Natural killer cell treated with Interleukin-12 subunit alpha and Interleukin-12 subunit beta and Interleukin-15 and Interleukin-18, amount 100 ng/mL, for 72 hours (primary cell): ENCODE measurements around the gene CDADC1. TPM values are rescaled to one million over a fixed set of nuclear protein-coding genes. Genes with fewer than 3 reads are reported as not detected.
"Not testable (repeated sequence)": the region's sequence is repeated elsewhere in the genome, so short reads cannot be mapped to it uniquely, and the experiment has no call there.

Source experiments
- ATAC-seq, 2 donors: fragments of 150-1000 bp; cut with Tn5 transposase in 1 of 2; sonication (Bioruptor Pico), chemical (Tn5 transposase) in 1 of 2; 2 replicates each; pipeline ENCODE4 v1.10.0; 2021
- DNase-seq: peaks from one replicate; pipeline ENCODE4 v3.0.0; 2022; ENCODE audit warnings: low spot score
- H3K27ac Mint-ChIP-seq, 2 donors: 1 replicate in 1 of 2; 2 replicates in 1 of 2; pipeline ENCODE4 v1.8.0; 2022; ENCODE audit warnings: mixed read lengths in 2 of 2, mild to moderate bottlenecking in 1 of 2, moderate library complexity in 1 of 2
- H3K27me3 Mint-ChIP-seq, 2 donors: 1 replicate in 1 of 2; 2 replicates in 1 of 2; pipeline ENCODE4 v1.8.0; 2022; ENCODE audit warnings: mixed read lengths in 2 of 2
- H3K36me3 Mint-ChIP-seq: one replicate; pipeline ENCODE4 v1.8.0; 2022; ENCODE audit warnings: mixed read lengths
- H3K4me1 Mint-ChIP-seq, 2 donors: 1 replicate in 1 of 2; 2 replicates in 1 of 2; pipeline ENCODE4 v1.8.0; 2022; ENCODE audit warnings: low read depth in 2 of 2, mixed read lengths in 2 of 2, mild to moderate bottlenecking in 1 of 2
- H3K4me3 Mint-ChIP-seq: one replicate; pipeline ENCODE4 v1.8.0; 2022; ENCODE audit warnings: mixed read lengths
- H3K9me3 Mint-ChIP-seq: 2 replicates; pipeline ENCODE4 v1.8.0; 2022; ENCODE audit warnings: mixed read lengths
- total RNA-seq, 2 donors: library from RNA; stranded (reverse); gene quantifications; one replicate each; pipeline ENCODE4 v1.2.3, GENCODE V29; 2022

The CDADC1 gene
- total RNA-seq, 2 donors from 2014 or later: 13.1 to 14.9 TPM

GRCh38 chr13:49320975-49321374, 73.2 kb downstream of the CDADC1 start:
- Mint-ChIP-seq H3K4me1 (peaks cover 0 to 2% of the 10 kb centered on the region in 2 donors), H3K27me3 (no peaks in the 10 kb centered on the region), H3K9me3 (no peaks in the 10 kb centered on the region), H3K36me3 (no peaks in the 10 kb centered on the region), H3K27ac (no peak overlapping the region), H3K4me3 (no peak overlapping the region)
- DNase-seq (no peak), ATAC-seq (no peak)

- no peaks in the 10 kb centered on the region for H3K27me3 Mint-ChIP-seq
- H3K9me3 Mint-ChIP-seq: no peaks in the 10 kb centered on the region
- no peak overlapping the region for H3K4me3 Mint-ChIP-seq
- ATAC-seq (no peak), DNase-seq (no peak)
- peaks cover 0 to 2% of the 10 kb centered on the region in 2 donors for H3K4me1 Mint-ChIP-seq
- H3K36me3 Mint-ChIP-seq: no peaks in the 10 kb centered on the region
- no peak overlapping the region for H3K27ac Mint-ChIP-seq
These were observed 75.0 kb downstream of the CDADC1 start for GRCh38 chr13:49322702-49323101.

- H3K27me3 Mint-ChIP-seq: no peaks in the 10 kb centered on the region
These were observed 75.6 kb downstream of the CDADC1 start for GRCh38 chr13:49323344-49323743.

GRCh38 chr13:49326222-49326917, 78.6 kb downstream of the CDADC1 start:
- ATAC-seq (no peak), DNase-seq (no peak)
- Mint-ChIP-seq H3K4me1 (peaks cover 0 to under 1% of the 10 kb centered on the region in 2 donors), H3K27me3 (no peaks in the 10 kb centered on the region), H3K36me3 (no peaks in the 10 kb centered on the region), H3K9me3 (no peaks in the 10 kb centered on the region), H3K27ac (no peak overlapping the region), H3K4me3 (no peak overlapping the region)

More at GRCh38 chr13:49323344-49323743, 75.6 kb downstream of the CDADC1 start:
- DNase-seq (no peak), ATAC-seq (no peak)
- Mint-ChIP-seq H3K4me1 (peaks cover 0 to 2% of the 10 kb centered on the region in 2 donors), H3K4me3 (no peak overlapping the region), H3K36me3 (no peaks in the 10 kb centered on the region), H3K9me3 (no peaks in the 10 kb centered on the region), H3K27ac (no peak overlapping the region)

GRCh38 chr13:49327145-49327544, 79.4 kb downstream of the CDADC1 start:
- not testable (repeated sequence) for H3K4me3 Mint-ChIP-seq, H3K9me3 Mint-ChIP-seq, ATAC-seq, H3K36me3 Mint-ChIP-seq, H3K27me3 Mint-ChIP-seq, DNase-seq, H3K4me1 Mint-ChIP-seq, H3K27ac Mint-ChIP-seq

- Mint-ChIP-seq H3K27ac (no peak overlapping the region), H3K4me3 (no peak overlapping the region), H3K36me3 (no peaks in the 10 kb centered on the region), H3K27me3 (no peaks in the 10 kb centered on the region), H3K4me1 (no peaks in the 10 kb centered on the region), H3K9me3 (no peaks in the 10 kb centered on the region)
- no peak for ATAC-seq
- no peak for DNase-seq
These were observed 82.3 kb downstream of the CDADC1 start for GRCh38 chr13:49329831-49330545.

- Mint-ChIP-seq H3K27ac (no peak overlapping the region), H3K4me3 (no peak overlapping the region), H3K27me3 (no peaks in the 10 kb centered on the region), H3K36me3 (no peaks in the 10 kb centered on the region), H3K4me1 (no peaks in the 10 kb centered on the region), H3K9me3 (no peaks in the 10 kb centered on the region)
- no peak for DNase-seq
- no peak for ATAC-seq
These were observed 82.8 kb downstream of the CDADC1 start for GRCh38 chr13:49330546-49330864.

GRCh38 chr13:49336655-49337054, 88.9 kb downstream of the CDADC1 start:
- Mint-ChIP-seq H3K27me3 (no peaks in the 10 kb centered on the region), H3K36me3 (no peaks in the 10 kb centered on the region), H3K4me1 (no peaks in the 10 kb centered on the region), H3K9me3 (no peaks in the 10 kb centered on the region), H3K27ac (no peak overlapping the region), H3K4me3 (no peak overlapping the region)
- ATAC-seq: no peak
- no peak for DNase-seq

- H3K4me1 Mint-ChIP-seq: no peaks in the 10 kb centered on the region
- no peaks in the 10 kb centered on the region for H3K27me3 Mint-ChIP-seq
- ATAC-seq: no peak
- H3K9me3 Mint-ChIP-seq: no peaks in the 10 kb centered on the region
- no peaks in the 10 kb centered on the region for H3K36me3 Mint-ChIP-seq
- no peak for DNase-seq
- H3K4me3 Mint-ChIP-seq: no peak overlapping the region
- H3K27ac Mint-ChIP-seq: no peak overlapping the region
These were observed 92.4 kb downstream of the CDADC1 start for GRCh38 chr13:49340161-49340560.

GRCh38 chr13:49341517-49341916, 93.8 kb downstream of the CDADC1 start:
- no peaks in the 10 kb centered on the region for H3K4me1 Mint-ChIP-seq
- no peak overlapping the region for H3K4me3 Mint-ChIP-seq
- no peak for ATAC-seq
- H3K9me3 Mint-ChIP-seq: no peaks in the 10 kb centered on the region
- H3K27ac Mint-ChIP-seq: no peak overlapping the region
- H3K27me3 Mint-ChIP-seq: no peaks in the 10 kb centered on the region
- no peak for DNase-seq
- H3K36me3 Mint-ChIP-seq: no peaks in the 10 kb centered on the region

- Mint-ChIP-seq H3K27ac (no peak overlapping the region), H3K36me3 (no peaks in the 10 kb centered on the region), H3K27me3 (no peaks in the 10 kb centered on the region), H3K4me3 (no peak overlapping the region), H3K9me3 (no peaks in the 10 kb centered on the region), H3K4me1 (no peaks in the 10 kb centered on the region)
- DNase-seq (no peak), ATAC-seq (no peak)
These were observed 94.2 kb downstream of the CDADC1 start for GRCh38 chr13:49341941-49342340.

- Mint-ChIP-seq H3K27ac (no peak overlapping the region), H3K4me3 (no peak overlapping the region), H3K27me3 (no peaks in the 10 kb centered on the region), H3K36me3 (no peaks in the 10 kb centered on the region), H3K4me1 (no peaks in the 10 kb centered on the region), H3K9me3 (no peaks in the 10 kb centered on the region)
- no peak for DNase-seq
- no peak for ATAC-seq
These were observed 94.7 kb downstream of the CDADC1 start for GRCh38 chr13:49342454-49342853.
